Measurements from ENCODE around the gene RDH8.

The RDH8 gene

GRCh38 chr19:10013316-10013715 lies at the start of gene RDH8:
RDH8 (plus strand) TSS chr19:10013483; CDS start chr19:10013498, 15 bp downstream.
- DNase-seq, result no peak
- TF ChIP-seq GATA1 (IDR thresholded peaks at IDR 0.05; ENCODE audit: low read depth, low read length) (no peak), POLR2A (IDR thresholded peaks at IDR 0.05; ENCODE audit: low read length) (no peak)

DNA sequence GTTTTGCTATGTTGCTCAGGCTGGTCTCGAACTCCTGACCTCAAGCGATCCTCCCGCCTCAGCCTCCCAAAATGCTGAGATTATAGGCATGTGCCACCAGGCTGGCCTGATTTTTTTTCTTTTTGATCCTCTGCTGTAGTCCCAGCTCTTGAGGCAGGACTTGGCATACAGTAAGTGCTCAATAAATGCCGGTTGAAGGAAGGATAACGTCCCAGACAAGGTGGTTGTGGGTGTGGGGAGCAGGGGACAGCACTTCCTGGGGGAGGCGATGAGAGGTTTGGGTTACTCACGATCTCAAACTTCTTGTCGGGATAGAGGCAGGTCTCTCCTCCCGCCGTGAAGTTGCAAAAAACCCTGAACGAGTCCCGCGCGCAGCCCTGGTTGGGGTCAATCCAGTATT lies 47.3 kb upstream of the RDH8 start:
- DNase-seq, result no peak
- TF ChIP-seq GATA1 (IDR thresholded peaks at IDR 0.05; ENCODE audit: low read depth, low read length), result no peak
- TF ChIP-seq POLR2A (IDR thresholded peaks at IDR 0.05; ENCODE audit: low read length), result no peak

- no peak for DNase-seq
- TF ChIP-seq POLR2A (IDR thresholded peaks at IDR 0.05; ENCODE audit: low read length) (no peak), GATA1 (IDR thresholded peaks at IDR 0.05; ENCODE audit: low read depth, low read length) (no peak)
Observed at GRCh38 chr19:9966448-9966847, 46.8 kb upstream of the RDH8 start.

- TF ChIP-seq GATA1 (IDR thresholded peaks at IDR 0.05; ENCODE audit: low read depth, low read length) (no peak), POLR2A (IDR thresholded peaks at IDR 0.05; ENCODE audit: low read length) (no peak)
- no peak for DNase-seq
Observed at GRCh38 chr19:9967326-9967725, 46.0 kb upstream of the RDH8 start.

- DNase-seq, result no peak
- TF ChIP-seq GATA1 (IDR thresholded peaks at IDR 0.05; ENCODE audit: low read depth, low read length) (no peak), POLR2A (IDR thresholded peaks at IDR 0.05; ENCODE audit: low read length) (no peak)
Observed at GRCh38 chr19:9968820-9969687, 44.2 kb upstream of the RDH8 start.

DNA sequence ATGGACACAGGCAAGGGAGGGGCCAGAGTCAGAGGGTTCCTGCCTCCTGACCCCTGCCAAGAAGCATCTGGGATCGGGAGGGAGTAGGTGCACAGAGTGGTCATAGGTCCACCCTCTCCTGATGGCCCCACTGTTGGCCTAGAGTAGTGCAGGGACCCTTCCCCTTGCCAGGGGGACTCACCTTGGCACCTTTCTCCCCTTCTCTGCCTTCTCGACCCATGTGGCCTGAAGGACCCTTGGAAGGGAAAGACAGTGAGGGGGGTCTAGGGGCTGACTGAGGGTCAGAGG lies 43.7 kb upstream of the RDH8 start:
- no peak for DNase-seq
- TF ChIP-seq GATA1 (IDR thresholded peaks at IDR 0.05; ENCODE audit: low read depth, low read length), result no peak
- TF ChIP-seq POLR2A (IDR thresholded peaks at IDR 0.05; ENCODE audit: low read length), result no peak

DNA sequence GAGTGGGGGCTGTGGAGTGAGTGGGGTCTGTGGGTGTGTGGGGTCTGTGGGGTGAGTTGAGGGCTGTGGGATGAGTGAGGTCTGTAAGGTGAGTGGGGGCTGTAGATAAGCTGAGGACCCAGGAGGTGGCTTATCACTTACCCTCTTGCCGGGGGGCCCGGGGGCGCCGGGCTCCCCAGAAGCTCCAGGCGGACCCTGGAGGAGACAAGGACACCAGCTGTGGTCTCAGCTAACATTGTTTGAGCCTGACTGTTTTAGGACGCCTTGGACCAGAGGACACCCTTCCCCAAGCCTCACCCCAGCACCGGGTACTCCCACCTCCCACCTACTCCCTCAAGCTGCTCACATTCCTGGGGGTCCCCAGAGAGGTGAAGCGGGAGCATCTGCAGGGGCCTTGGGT lies 42.8 kb upstream of the RDH8 start:
- TF ChIP-seq POLR2A (IDR thresholded peaks at IDR 0.05; ENCODE audit: low read length) (no peak), GATA1 (IDR thresholded peaks at IDR 0.05; ENCODE audit: low read depth, low read length) (no peak)
- DNase-seq, result no peak

GRCh38 chr19:9971166-9971897 lies 42.0 kb upstream of the RDH8 start:
- DNase-seq, result no peak

GRCh38 chr19:9972103-9972502 lies 41.2 kb upstream of the RDH8 start:
- DNase-seq, result no peak
- TF ChIP-seq GATA1 (IDR thresholded peaks at IDR 0.05; ENCODE audit: low read depth, low read length) (no peak), POLR2A (IDR thresholded peaks at IDR 0.05; ENCODE audit: low read length) (no peak)

More at GRCh38 chr19:9971166-9971897, 42.0 kb upstream of the RDH8 start:
- no peak for TF ChIP-seq POLR2A (IDR thresholded peaks at IDR 0.05; ENCODE audit: low read length)
- TF ChIP-seq GATA1 (IDR thresholded peaks at IDR 0.05; ENCODE audit: low read depth, low read length), result no peak

DNA sequence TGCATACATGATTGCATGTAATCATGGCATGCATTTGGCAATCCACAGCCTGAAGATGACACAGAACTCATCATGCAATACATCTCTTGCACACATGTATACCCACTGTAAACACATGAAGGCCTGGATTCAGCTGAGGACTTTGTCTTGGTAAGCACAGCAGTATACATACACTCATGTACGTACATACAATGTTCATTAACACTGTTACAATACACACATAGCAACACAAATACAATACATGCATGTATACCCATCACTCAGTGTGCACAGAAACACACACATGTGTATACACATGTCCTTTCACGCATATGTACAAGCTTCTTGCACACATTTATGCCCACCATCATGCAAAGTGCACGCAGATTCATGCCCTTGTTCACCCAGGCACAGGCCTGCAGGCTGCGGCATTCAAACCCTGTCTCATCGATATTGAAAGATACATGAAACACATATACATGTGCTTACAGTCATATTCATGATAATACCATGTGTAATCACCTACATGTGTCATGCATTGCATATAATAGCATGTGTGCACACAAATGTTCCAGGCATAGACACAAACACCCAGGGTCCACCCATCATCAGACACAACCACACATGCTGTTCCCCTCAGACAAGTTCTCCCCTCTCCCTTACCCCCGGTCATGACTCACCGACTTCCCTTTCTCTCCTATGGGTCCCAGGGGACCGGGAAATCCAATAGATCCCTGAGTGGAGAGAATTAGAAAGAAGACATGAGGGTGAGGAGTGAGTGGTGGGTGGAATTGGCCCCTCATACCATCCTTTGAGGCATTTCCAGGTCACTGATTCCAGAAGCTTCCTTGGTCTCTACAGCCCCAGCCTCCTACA lies 31.6 kb upstream of the RDH8 start:
- TF ChIP-seq GATA1 (IDR thresholded peaks at IDR 0.05; ENCODE audit: low read depth, low read length), result no peak
- TF ChIP-seq POLR2A (IDR thresholded peaks at IDR 0.05; ENCODE audit: low read length), result no peak
- no peak for DNase-seq

DNA sequence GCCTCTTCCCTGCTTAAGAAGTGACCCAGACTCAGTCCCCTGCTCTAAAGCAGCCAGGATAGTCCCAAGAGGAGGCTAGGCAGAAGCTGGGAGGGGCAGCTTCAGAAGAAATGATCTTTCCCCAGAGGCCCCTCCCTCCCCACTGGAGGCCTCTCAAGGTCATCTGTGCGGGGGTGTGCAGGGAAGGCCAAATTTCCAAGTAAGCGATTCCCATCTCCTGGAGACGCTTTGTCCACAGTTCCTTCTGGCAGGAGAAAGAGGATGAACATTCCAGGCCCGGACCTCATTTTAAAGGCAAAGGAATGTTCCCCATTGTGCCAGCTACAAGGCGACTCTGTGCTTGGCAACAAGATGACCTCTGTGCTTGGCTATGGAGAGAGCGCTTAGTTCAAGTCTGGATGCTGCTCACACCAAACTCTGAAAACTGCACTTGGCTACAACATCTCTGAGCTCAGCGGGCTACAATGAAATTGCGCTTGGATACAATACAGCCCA lies 26.4 kb upstream of the RDH8 start:
- no peak for TF ChIP-seq POLR2A (IDR thresholded peaks at IDR 0.05; ENCODE audit: low read length)
- no peak for TF ChIP-seq GATA1 (IDR thresholded peaks at IDR 0.05; ENCODE audit: low read depth, low read length)
- no peak for DNase-seq

DNA sequence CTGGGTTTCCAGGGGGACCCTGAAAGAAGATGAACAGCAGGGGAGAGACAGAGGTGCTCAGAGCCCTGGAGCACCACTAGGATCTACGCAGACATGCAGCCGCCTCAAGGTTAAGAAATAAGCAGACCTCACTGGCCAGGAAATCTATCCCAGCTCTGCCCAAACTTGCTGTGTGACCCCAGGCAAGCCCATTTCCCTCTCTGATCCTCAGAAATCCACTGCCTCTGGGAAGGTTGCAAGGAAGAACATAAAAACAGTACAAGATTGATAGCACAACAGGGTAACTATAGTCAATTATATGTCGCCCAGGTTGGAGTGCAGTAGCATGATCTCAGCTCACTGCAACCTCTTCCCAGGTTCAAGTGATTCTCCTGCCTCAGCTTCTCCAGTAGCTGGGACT lies 23.8 kb upstream of the RDH8 start:
- TF ChIP-seq GATA1 (IDR thresholded peaks at IDR 0.05; ENCODE audit: low read depth, low read length) (no peak), POLR2A (IDR thresholded peaks at IDR 0.05; ENCODE audit: low read length) (no peak)
- no peak for DNase-seq

DNA sequence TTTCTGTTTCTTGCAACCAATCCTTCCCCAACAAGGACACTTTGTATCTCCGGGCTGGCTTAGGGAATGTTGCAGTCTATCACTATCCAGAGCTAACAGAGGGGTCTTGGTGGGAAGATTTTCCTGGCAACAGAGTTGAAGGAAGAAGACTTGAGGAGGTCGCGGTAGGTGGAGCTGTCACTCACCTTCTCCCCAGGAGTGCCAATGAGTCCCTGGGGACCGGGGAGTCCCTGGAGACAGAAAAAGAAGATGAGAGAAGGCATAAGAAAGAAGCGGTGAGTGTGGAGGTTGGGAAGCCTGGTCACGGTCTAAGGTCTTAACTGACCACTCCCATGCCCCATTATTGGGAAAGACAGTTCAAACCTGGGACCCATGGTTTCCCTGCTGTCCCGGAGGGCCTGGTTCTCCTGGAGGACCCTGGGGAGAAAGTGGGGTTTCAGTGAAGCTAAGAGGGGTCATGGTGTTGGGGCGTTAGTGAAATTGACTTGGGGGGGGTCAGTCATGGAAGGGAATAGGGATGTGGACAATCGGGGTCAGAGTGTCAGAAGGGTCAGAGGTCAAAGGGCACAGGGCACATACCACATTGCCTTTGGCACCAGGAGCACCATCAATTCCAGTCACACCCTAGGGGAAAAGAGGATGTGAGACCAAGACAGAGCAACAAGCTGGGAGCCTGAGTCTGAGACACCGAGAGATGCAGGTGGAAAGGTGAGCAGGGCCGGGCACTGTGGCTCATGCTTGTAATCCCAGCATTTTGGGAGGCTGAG lies 21.7 kb upstream of the RDH8 start:
- TF ChIP-seq POLR2A (IDR thresholded peaks at IDR 0.05; ENCODE audit: low read length) (no peak), GATA1 (IDR thresholded peaks at IDR 0.05; ENCODE audit: low read depth, low read length) (no peak)
- no peak for DNase-seq
